Chondrocyte (in vitro differentiated cells): ENCODE results near the gene PM20D2. TPM values are rescaled to one million over a fixed set of nuclear protein-coding genes. Genes with fewer than 3 reads are reported as not detected.
"Not testable (repeated sequence)": the region's sequence is repeated elsewhere in the genome, so short reads cannot be mapped to it uniquely, and the experiment has no call there.

Experiments
- DNase-seq: peaks from one replicate; pipeline ENCODE4 v3.0.0; 2021; ENCODE audit warnings: mixed read lengths, low spot score
- H3K27ac Mint-ChIP-seq: one replicate; pipeline ENCODE4 v1.8.0; 2021; ENCODE audit warnings: mild to moderate bottlenecking, moderate library complexity, mixed read lengths; ENCODE audit not compliant: unreplicated experiment
- H3K27me3 Mint-ChIP-seq: 2 replicates; pipeline ENCODE4 v1.8.0; 2021; ENCODE audit warnings: low read depth, mixed read lengths
- H3K36me3 Mint-ChIP-seq: 2 replicates; pipeline ENCODE4 v1.8.0; 2021; ENCODE audit warnings: low read depth, mixed read lengths
- H3K4me1 Mint-ChIP-seq: 2 replicates; pipeline ENCODE4 v1.8.0; 2021; ENCODE audit warnings: low read depth, mild to moderate bottlenecking, mixed read lengths
- H3K4me3 Mint-ChIP-seq: one replicate; pipeline ENCODE4 v1.8.0; 2021; ENCODE audit warnings: mild to moderate bottlenecking, moderate library complexity, mixed read lengths; ENCODE audit not compliant: unreplicated experiment
- H3K9me3 Mint-ChIP-seq: 2 replicates; pipeline ENCODE4 v1.8.0; 2021; ENCODE audit warnings: low read depth, mixed read lengths
- CTCF ChIP-seq: fragments of 200-600 bp; sonication (generic); IDR thresholded peaks from 2 replicates; pipeline ENCODE4 v1.5.0; 2021; ENCODE audit warnings: antibody characterized with exemption, mild to moderate bottlenecking, moderate library complexity
- total RNA-seq: library from RNA; stranded (reverse); gene quantifications from 3 replicates; pipeline ENCODE4 v1.2.1, GENCODE V29; 2021

PM20D2 gene
- total RNA-seq, 1 donor from 2014 or later: 6.2 TPM

- no peak for DNase-seq
- no peaks in the 10 kb centered on the region for H3K36me3 Mint-ChIP-seq
- no peaks in the 10 kb centered on the region for H3K27me3 Mint-ChIP-seq
- no peak overlapping the region for H3K27ac Mint-ChIP-seq
- H3K4me1 Mint-ChIP-seq: no peaks in the 10 kb centered on the region
- H3K4me3 Mint-ChIP-seq: no peak overlapping the region
- H3K9me3 Mint-ChIP-seq: no peaks in the 10 kb centered on the region
- peak; percentile 90 for TF ChIP-seq CTCF
Measured at GRCh38 chr6:89122625-89123024, 23.2 kb upstream of the PM20D2 start.

GRCh38 chr6:89128256-89128671 lies 17.6 kb upstream of the PM20D2 start:
- H3K4me3 Mint-ChIP-seq, H3K27ac Mint-ChIP-seq, H3K4me1 Mint-ChIP-seq, H3K9me3 Mint-ChIP-seq, H3K27me3 Mint-ChIP-seq, H3K36me3 Mint-ChIP-seq, DNase-seq: not testable (repeated sequence)

GRCh38 chr6:89131599-89131998 lies 14.3 kb upstream of the PM20D2 start:
- Mint-ChIP-seq H3K4me1 (no peaks in the 10 kb centered on the region), H3K9me3 (peaks cover 5% of the 10 kb centered on the region), H3K27ac (no peak overlapping the region), H3K36me3 (peaks cover 6% of the 10 kb centered on the region), H3K4me3 (no peak overlapping the region), H3K27me3 (no peaks in the 10 kb centered on the region)
- DNase-seq: no peak
- TF ChIP-seq CTCF: no peak

GRCh38 chr6:89132057-89132456 lies 13.8 kb upstream of the PM20D2 start:
- Mint-ChIP-seq H3K36me3 (peaks cover 6% of the 10 kb centered on the region), H3K4me3 (no peak overlapping the region), H3K4me1 (no peaks in the 10 kb centered on the region), H3K27me3 (no peaks in the 10 kb centered on the region), H3K27ac (no peak overlapping the region), H3K9me3 (peaks cover 5% of the 10 kb centered on the region)
- no peak for DNase-seq
- TF ChIP-seq CTCF: no peak

GRCh38 chr6:89133981-89134380 lies 11.9 kb upstream of the PM20D2 start:
- Mint-ChIP-seq H3K4me1 (peaks cover 11% of the 10 kb centered on the region), H3K27ac (no peak overlapping the region), H3K36me3 (no peaks in the 10 kb centered on the region), H3K27me3 (no peaks in the 10 kb centered on the region), H3K9me3 (no peaks in the 10 kb centered on the region), H3K4me3 (no peak overlapping the region)
- no peak for DNase-seq
- no peak for TF ChIP-seq CTCF

- Mint-ChIP-seq H3K4me1 (peaks cover 19% of the 10 kb centered on the region), H3K27ac (no peak overlapping the region), H3K9me3 (no peaks in the 10 kb centered on the region), H3K36me3 (no peaks in the 10 kb centered on the region), H3K4me3 (no peak overlapping the region), H3K27me3 (no peaks in the 10 kb centered on the region)
- DNase-seq: no peak
- TF ChIP-seq CTCF: no peak
Measured at GRCh38 chr6:89134723-89135122, 11.1 kb upstream of the PM20D2 start.
